Mammary epithelial cell (primary cell): ENCODE results near the gene NCKAP5.

ENCODE experiments used
- EZH2 ChIP-seq: IDR thresholded peaks from 2 replicates; pipeline ENCODE4 v1.6.1; 2012; ENCODE audit warnings: low read length, inconsistent platforms, borderline replicate concordance
- TF ChIP-seq, protein P1 (sequence below), 2 donors: IDR thresholded peaks in 1 of 2; conservative IDR thresholded peaks in 1 of 2; 2 replicates each; pipeline ENCODE4 v1.5.1; 2011 to 2012; ENCODE audit warnings: inconsistent platforms in 2 of 2, low read length in 2 of 2, mild to moderate bottlenecking in 2 of 2, control low read depth in 1 of 2, low read depth in 1 of 2; ENCODE audit not compliant: insufficient read depth in 1 of 2; ENCODE audit errors: extremely low read depth in 1 of 2

- TF ChIP-seq EZH2: no peak
- TF ChIP-seq, protein P1, sequence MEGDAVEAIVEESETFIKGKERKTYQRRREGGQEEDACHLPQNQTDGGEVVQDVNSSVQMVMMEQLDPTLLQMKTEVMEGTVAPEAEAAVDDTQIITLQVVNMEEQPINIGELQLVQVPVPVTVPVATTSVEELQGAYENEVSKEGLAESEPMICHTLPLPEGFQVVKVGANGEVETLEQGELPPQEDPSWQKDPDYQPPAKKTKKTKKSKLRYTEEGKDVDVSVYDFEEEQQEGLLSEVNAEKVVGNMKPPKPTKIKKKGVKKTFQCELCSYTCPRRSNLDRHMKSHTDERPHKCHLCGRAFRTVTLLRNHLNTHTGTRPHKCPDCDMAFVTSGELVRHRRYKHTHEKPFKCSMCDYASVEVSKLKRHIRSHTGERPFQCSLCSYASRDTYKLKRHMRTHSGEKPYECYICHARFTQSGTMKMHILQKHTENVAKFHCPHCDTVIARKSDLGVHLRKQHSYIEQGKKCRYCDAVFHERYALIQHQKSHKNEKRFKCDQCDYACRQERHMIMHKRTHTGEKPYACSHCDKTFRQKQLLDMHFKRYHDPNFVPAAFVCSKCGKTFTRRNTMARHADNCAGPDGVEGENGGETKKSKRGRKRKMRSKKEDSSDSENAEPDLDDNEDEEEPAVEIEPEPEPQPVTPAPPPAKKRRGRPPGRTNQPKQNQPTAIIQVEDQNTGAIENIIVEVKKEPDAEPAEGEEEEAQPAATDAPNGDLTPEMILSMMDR (conservative IDR thresholded peaks at IDR 0.05 in 1 of 2, IDR thresholded peaks at IDR 0.05 in 1 of 2; ENCODE audit: extremely low read depth in 1 of 2, insufficient read depth in 1 of 2, low read depth in 1 of 2, low read length in 2 of 2): peak; percentile 7 to 10
Observed at GRCh38 chr2:133581010-133581760, 12.9 kb upstream of the NCKAP5 start.
